Liver (tissue), 9 donors: ENCODE measurements around the gene FUOM. TPM values are rescaled to one million over a fixed set of nuclear protein-coding genes. Genes with fewer than 3 reads are reported as not detected.

Source experiments
- DNase-seq: peaks from one replicate; pipeline ENCODE4 v3.0.0-alpha.2; 2017; ENCODE audit warnings: low spot score
- H3K27ac ChIP-seq, 2 donors: one replicate each; pipeline ENCODE4 v1.7.0; 2013; ENCODE audit warnings: inconsistent platforms in 2 of 2, low read length in 2 of 2, control low read depth in 1 of 2, low read depth in 1 of 2, mild to moderate bottlenecking in 1 of 2
- H3K27me3 ChIP-seq, 4 donors: one replicate each; pipeline versions ENCODE4 v1.6.1 to v1.7.0; 2013; ENCODE audit warnings: low read length in 3 of 4, inconsistent platforms in 1 of 4, mild to moderate bottlenecking in 1 of 4, moderate library complexity in 1 of 4; ENCODE audit not compliant: control insufficient read depth in 4 of 4, insufficient read depth in 4 of 4
- H3K36me3 ChIP-seq, 4 donors: one replicate each; pipeline versions ENCODE4 v1.6.1 to v1.7.0; 2013; ENCODE audit warnings: low read length in 3 of 4, mild to moderate bottlenecking in 3 of 4, low read depth in 1 of 4, moderate library complexity in 1 of 4; ENCODE audit not compliant: control insufficient read depth in 4 of 4, insufficient read depth in 3 of 4
- H3K4me1 ChIP-seq, 4 donors: one replicate each; pipeline versions ENCODE4 v1.6.1 to v1.7.0; 2013; ENCODE audit warnings: low read length in 3 of 4, mild to moderate bottlenecking in 3 of 4, moderate library complexity in 1 of 4; ENCODE audit not compliant: control insufficient read depth in 4 of 4, insufficient read depth in 4 of 4
- H3K4me3 ChIP-seq, 3 donors: one replicate each; pipeline versions ENCODE4 v1.6.1 to v1.7.0; 2013; ENCODE audit warnings: low read length in 3 of 3, control low read depth in 1 of 3, low read depth in 1 of 3, mild to moderate bottlenecking in 1 of 3
- H3K9ac ChIP-seq, 2 donors: one replicate each; pipeline ENCODE4 v1.7.0; 2013; ENCODE audit warnings: low read length in 2 of 2, mild to moderate bottlenecking in 2 of 2, moderate library complexity in 2 of 2, control low read depth in 1 of 2, low read depth in 1 of 2
- H3K9me3 ChIP-seq, 4 donors: one replicate each; pipeline versions ENCODE4 v1.6.1 to v1.7.0; 2013; ENCODE audit warnings: low read length in 3 of 4; ENCODE audit not compliant: control insufficient read depth in 4 of 4
- EGR1 ChIP-seq, 2 donors: IDR thresholded peaks; 2 replicates each; pipeline ENCODE4 v1.6.1; 2016 to 2018; ENCODE audit warnings: antibody characterized with exemption in 2 of 2, low read depth in 2 of 2
- FOXA1 ChIP-seq: IDR thresholded peaks from 2 replicates; pipeline ENCODE4 v1.6.1; 2016; ENCODE audit warnings: antibody characterized with exemption
- FOXA2 ChIP-seq: IDR thresholded peaks from 2 replicates; pipeline ENCODE4 v1.6.1; 2016; ENCODE audit warnings: antibody characterized with exemption
- GABPA ChIP-seq, 2 donors: IDR thresholded peaks in 1 of 2; conservative IDR thresholded peaks in 1 of 2; 2 replicates each; pipeline ENCODE4 v1.6.1; 2016; ENCODE audit warnings: antibody characterized with exemption in 2 of 2, mild to moderate bottlenecking in 1 of 2, moderate library complexity in 1 of 2
- HNF4A ChIP-seq, 2 donors: conservative IDR thresholded peaks; 2 replicates each; pipeline ENCODE4 v1.6.1; 2016; ENCODE audit warnings: antibody characterized with exemption in 2 of 2, mild to moderate bottlenecking in 2 of 2
- HNF4G ChIP-seq: IDR thresholded peaks from 2 replicates; pipeline ENCODE4 v1.6.1; 2016; ENCODE audit warnings: antibody characterized with exemption
- JUND ChIP-seq, 2 donors: IDR thresholded peaks; 2 replicates each; pipeline ENCODE4 v1.6.1; 2016; ENCODE audit warnings: antibody characterized with exemption in 2 of 2
- MAX ChIP-seq: IDR thresholded peaks from 2 replicates; pipeline ENCODE4 v1.6.1; 2016; ENCODE audit warnings: antibody characterized with exemption
- NR2F2 ChIP-seq: IDR thresholded peaks from 2 replicates; pipeline ENCODE4 v1.6.1; 2016; ENCODE audit warnings: antibody characterized with exemption
- RAD21 ChIP-seq, 2 donors: IDR thresholded peaks; 2 replicates each; pipeline ENCODE4 v1.6.1; 2016; ENCODE audit warnings: antibody characterized with exemption in 2 of 2, mild to moderate bottlenecking in 2 of 2
- REST ChIP-seq: IDR thresholded peaks from 2 replicates; pipeline ENCODE4 v1.6.1; 2016; ENCODE audit warnings: antibody characterized with exemption, mild to moderate bottlenecking
- SP1 ChIP-seq: IDR thresholded peaks from 2 replicates; pipeline ENCODE4 v1.6.1; 2018; ENCODE audit warnings: antibody characterized with exemption, mild to moderate bottlenecking
- TAF1 ChIP-seq: conservative IDR thresholded peaks from 2 replicates; pipeline ENCODE4 v1.6.1; 2016; ENCODE audit warnings: antibody characterized with exemption, mild to moderate bottlenecking
- YY1 ChIP-seq: IDR thresholded peaks from 2 replicates; pipeline ENCODE4 v1.6.1; 2016; ENCODE audit warnings: antibody characterized with exemption, mild to moderate bottlenecking
- ZBTB33 ChIP-seq: IDR thresholded peaks from 2 replicates; pipeline ENCODE4 v1.6.1; 2016; ENCODE audit warnings: antibody characterized with exemption
- WGBS: extraction: QIAGEN DNeasy Blood & Tissue Kit; methylation state at CpG from one replicate; pipeline ENCODE4 v1.1.7; 2013; 5-methylcytosine and 5-hydroxymethylcytosine counted together
- polyA plus RNA-seq, 2 donors: library from polyadenylated mRNA; stranded (reverse) in 1 of 2; unstranded in 1 of 2; fragments of 200-250 nt in 1 of 2; fragments of >200 nt in 1 of 2; fragmentation: Nextera tagmentation in 1 of 2; extraction: Ambion mirVana in 1 of 2; gene quantifications; one replicate each; pipeline versions ENCODE4 v1.2.1 to v1.2.3, GENCODE V29; 2013 to 2015
- total RNA-seq, 2 donors: library from RNA; depleted of rRNA; stranded (reverse); fragments of >200 nt; gene quantifications; one replicate each; pipeline ENCODE4 v1.2.3, GENCODE V29; 2014
- donor health status: healthy.
- donor health status: healthy.
- donor health status: healthy.
- donor health status: healthy.
- donor health status: healthy.

FUOM gene
- total and polyA plus RNA-seq, 4 donors, result 24.3 to 194 (median 96.0) TPM

GRCh38 chr10:133314911-133315310 is 42.9 kb downstream of the FUOM start:
- H3K27me3 ChIP-seq, result no peaks in the 10 kb centered on the region
- TF ChIP-seq TAF1 (no peak), FOXA1 (no peak), SP1 (no peak), HNF4G (no peak), GABPA (IDR thresholded peaks at IDR 0.05 in 1 of 2, conservative IDR thresholded peaks at IDR 0.05 in 1 of 2) (no peak), YY1 (no peak), ZBTB33 (no peak), EGR1 (IDR thresholded peaks at IDR 0.05; ENCODE audit: low read depth in 2 of 2) (no peak), NR2F2 (no peak)
- peaks cover 0 to 21% (median 10%) of the 10 kb centered on the region in 4 donors for H3K36me3 ChIP-seq
- 95% methylated on average over 12 of the region's 12 CpGs for WGBS
- no peak for DNase-seq
- no peak overlapping the region for H3K27ac ChIP-seq
- H3K4me1 ChIP-seq, result peaks cover 5 to 14% (median 9%) of the 10 kb centered on the region in 4 donors
- no peak overlapping the region for H3K4me3 ChIP-seq
- no peaks in the 10 kb centered on the region for H3K9me3 ChIP-seq
- no peak overlapping the region for H3K9ac ChIP-seq

GRCh38 chr10:133313192-133313591 is 44.6 kb downstream of the FUOM start:
- no peaks in the 10 kb centered on the region for H3K9me3 ChIP-seq
- peaks cover 2 to 17% (median 13%) of the 10 kb centered on the region in 4 donors for H3K4me1 ChIP-seq
- H3K27me3 ChIP-seq, result no peaks in the 10 kb centered on the region
- no peak overlapping the region for H3K9ac ChIP-seq
- TF ChIP-seq YY1, result no peak
- no peak for TF ChIP-seq REST
- TF ChIP-seq FOXA2, result no peak
- no peak for TF ChIP-seq NR2F2
- TF ChIP-seq JUND (IDR thresholded peaks at IDR 0.05), result no peak
- TF ChIP-seq GABPA (IDR thresholded peaks at IDR 0.05 in 1 of 2, conservative IDR thresholded peaks at IDR 0.05 in 1 of 2), result no peak
- no peak for TF ChIP-seq MAX
- TF ChIP-seq RAD21 (IDR thresholded peaks at IDR 0.05), result no peak
- no peak for TF ChIP-seq HNF4A (conservative IDR thresholded peaks at IDR 0.05)
- H3K27ac ChIP-seq, result no peak overlapping the region
- WGBS, result 84% methylated on average over 4 of the region's 4 CpGs
- no peak for DNase-seq
- no peak overlapping the region for H3K4me3 ChIP-seq
- H3K36me3 ChIP-seq, result peaks cover 0 to 21% (median 10%) of the 10 kb centered on the region in 4 donors
